ENCODE measurements around the gene ACAP1.

The ACAP1 gene, protein sequence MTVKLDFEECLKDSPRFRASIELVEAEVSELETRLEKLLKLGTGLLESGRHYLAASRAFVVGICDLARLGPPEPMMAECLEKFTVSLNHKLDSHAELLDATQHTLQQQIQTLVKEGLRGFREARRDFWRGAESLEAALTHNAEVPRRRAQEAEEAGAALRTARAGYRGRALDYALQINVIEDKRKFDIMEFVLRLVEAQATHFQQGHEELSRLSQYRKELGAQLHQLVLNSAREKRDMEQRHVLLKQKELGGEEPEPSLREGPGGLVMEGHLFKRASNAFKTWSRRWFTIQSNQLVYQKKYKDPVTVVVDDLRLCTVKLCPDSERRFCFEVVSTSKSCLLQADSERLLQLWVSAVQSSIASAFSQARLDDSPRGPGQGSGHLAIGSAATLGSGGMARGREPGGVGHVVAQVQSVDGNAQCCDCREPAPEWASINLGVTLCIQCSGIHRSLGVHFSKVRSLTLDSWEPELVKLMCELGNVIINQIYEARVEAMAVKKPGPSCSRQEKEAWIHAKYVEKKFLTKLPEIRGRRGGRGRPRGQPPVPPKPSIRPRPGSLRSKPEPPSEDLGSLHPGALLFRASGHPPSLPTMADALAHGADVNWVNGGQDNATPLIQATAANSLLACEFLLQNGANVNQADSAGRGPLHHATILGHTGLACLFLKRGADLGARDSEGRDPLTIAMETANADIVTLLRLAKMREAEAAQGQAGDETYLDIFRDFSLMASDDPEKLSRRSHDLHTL

GRCh38 chr17:7336240-7337175 is at the start of gene ACAP1:
Gene ACAP1 (plus strand): TSS chr17:7336529. CDS start chr17:7336735, 206 bp downstream.
- DNase-seq, result peak; percentile 89

DNA sequence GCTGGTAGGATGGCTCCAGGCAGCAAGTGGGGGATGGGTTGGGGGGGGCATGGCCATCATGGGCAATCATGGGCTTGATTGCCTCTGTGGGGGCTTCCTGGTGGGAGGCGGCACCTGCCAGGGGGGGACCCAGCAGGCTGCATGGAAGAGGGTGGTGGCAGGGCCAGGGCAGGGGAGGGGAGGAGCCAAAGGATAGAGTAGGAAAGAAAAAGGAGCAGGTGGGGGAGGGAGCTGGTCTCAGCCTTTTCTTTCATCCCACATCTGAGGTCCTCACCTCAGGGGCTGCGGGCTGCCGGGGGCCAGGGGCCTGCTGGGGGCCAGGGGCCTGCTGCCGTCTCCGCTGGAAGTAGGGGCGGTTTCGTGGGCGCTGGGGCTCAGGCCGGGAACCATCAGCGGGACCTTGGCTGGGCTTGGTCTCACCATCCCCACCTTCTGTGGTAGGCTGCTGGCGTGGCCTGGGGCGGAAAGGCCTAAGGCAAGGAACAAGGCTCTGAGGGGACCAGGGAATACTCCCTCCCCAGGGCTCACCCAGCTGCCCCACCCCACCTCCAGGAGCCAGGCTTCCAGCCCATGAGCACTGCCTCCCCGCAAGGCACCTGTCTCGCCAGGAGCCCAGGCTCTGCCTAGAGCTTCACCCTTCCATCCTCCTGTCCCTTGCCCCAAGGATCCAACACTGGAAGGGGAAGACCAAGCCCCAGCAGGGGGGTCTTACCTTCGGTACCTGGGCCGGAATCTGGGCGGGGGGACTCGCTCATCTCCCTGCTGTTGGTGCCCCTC is 46.9 kb upstream of the ACAP1 start:
- DNase-seq, result no peak

GRCh38 chr17:7290166-7290565 is 46.2 kb upstream of the ACAP1 start:
- DNase-seq, result no peak

DNA sequence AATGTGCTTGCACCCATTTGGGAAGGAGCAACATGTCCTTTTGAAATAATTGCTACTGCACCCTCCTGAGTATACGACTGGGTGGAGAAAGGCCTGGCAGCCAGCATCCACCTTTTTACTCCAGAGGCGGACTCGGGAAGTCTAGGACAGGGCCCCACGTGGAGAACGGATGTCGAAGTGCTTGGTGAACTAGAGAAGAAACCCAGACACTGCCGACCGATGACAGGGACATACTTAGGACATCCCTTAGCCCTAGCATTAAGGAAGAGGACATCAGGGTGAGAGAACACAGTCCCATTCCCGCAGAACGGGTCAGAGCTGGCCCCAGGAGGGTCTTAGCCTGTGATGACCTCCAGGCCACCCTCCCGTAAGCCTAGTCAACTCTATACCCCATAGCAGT is 45.6 kb upstream of the ACAP1 start:
- DNase-seq, result no peak

DNA sequence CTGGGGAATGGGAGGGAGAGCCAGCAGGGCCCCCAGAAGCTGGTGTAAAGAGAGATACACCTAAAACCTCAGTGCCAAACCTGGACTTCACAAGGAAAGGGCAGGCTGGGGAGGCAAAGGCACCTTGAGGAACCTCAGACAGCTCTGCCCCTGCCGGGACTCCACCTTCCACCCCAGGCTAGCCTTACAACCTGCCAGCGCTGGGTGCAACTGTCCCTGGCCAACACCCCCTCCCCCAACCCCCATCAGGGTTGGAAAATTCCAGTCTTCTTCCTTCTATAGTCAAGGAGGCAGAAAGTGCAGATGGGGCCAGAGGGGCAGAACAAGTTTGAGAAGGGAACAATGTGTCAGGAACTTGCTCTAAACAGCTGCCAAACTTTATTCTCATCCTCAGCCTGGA is 44.1 kb upstream of the ACAP1 start:
- DNase-seq, result no peak

- DNase-seq, result no peak
Observed at GRCh38 chr17:7292729-7293128, 43.6 kb upstream of the ACAP1 start.

DNA sequence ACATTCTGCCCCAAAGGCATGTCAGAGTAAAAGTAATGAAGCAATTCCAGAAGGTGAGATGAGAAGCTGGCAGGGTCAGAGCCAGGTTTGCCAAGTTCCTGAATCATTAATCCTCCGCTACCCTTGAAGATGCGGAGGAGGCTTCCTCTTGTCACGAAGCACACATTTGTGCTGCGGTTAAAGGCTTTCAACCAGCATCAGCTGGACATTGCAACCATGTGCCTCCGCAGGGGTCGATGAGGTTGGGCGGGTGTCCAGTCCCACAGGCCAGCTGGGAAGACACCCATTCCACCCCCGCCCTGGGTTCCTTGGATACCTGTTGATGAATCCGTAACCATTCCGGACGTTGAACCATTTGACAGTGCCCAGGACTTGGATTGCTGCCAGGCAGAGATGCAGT is 43.2 kb upstream of the ACAP1 start:
- no peak for DNase-seq

DNA sequence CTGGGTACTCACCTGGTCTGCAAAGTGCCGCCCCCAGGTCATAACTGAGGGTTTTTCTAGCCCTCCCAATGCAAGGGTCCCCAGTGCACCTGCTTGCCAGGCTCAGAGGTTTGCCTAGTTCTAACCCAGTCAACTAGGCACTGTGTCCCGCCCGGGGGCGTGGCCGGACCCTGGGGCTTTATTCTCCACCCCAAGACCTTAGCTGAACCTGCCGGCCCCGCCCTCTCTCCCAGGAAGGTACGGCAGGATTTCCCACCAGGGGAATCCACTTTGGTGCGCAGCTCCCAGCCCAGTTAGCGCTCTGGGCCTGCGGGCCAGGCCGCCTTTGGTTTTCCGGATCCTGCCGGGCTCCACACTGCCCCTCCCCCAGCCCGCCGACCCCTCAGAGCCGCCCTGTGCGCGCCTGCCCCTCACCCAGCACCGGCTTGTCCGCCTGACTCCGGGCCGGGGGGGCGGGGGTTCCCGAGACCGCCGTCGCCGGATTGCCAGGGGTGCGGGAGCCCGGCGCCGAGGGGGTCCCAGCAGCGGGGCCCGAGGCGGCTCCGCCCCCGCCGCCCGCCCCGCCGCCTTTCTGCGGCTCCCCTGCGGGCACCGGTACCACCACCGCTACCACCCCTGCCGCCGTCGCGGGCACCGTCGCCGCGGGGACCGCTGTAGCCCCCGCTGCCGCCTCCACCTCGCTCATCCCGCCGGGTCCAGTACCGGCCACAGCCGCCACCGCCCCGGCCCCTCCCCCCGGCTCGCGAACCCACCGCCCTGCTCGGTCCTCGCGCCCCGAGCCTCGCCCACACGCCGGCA is 42.3 kb upstream of the ACAP1 start:
- DNase-seq, result no peak

GRCh38 chr17:7294614-7295153 is 41.6 kb upstream of the ACAP1 start, which contains the start of gene YBX2:
Gene YBX2 (minus strand): TSS chr17:7294639. CDS start chr17:7294500, 139 bp downstream.
- DNase-seq, result peak; percentile 55

- no peak for DNase-seq
Observed at GRCh38 chr17:7295230-7296180, 40.8 kb upstream of the ACAP1 start.

- peak; percentile 38 for DNase-seq
Observed at GRCh38 chr17:7296189-7296861, 40.0 kb upstream of the ACAP1 start.

DNA sequence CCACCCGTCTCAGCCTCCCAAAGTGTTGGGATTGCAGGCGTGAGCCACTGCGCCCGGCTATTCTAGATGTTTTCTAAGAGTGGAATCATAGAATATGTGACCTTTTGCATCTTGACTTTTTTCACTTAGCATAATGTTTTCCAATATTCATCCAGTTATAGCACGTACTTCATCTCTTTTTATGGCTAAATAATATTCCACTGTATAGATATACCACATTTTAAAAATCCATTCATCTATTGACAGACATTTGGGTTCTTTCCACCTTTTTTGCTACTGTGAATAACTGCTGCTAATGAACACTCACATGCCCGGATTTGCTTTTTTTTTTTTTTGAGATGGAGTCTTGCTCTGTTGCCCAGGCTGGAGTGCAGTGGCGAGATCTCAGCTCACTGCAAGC is 32.1 kb upstream of the ACAP1 start:
- DNase-seq, result no peak

GRCh38 chr17:7306911-7307685 is 29.2 kb upstream of the ACAP1 start, which contains the start of gene EIF5A:
Gene EIF5A (plus strand): TSS chr17:7307628. CDS start chr17:7309636, 2,008 bp downstream.
- DNase-seq, result peak; percentile 100

DNA sequence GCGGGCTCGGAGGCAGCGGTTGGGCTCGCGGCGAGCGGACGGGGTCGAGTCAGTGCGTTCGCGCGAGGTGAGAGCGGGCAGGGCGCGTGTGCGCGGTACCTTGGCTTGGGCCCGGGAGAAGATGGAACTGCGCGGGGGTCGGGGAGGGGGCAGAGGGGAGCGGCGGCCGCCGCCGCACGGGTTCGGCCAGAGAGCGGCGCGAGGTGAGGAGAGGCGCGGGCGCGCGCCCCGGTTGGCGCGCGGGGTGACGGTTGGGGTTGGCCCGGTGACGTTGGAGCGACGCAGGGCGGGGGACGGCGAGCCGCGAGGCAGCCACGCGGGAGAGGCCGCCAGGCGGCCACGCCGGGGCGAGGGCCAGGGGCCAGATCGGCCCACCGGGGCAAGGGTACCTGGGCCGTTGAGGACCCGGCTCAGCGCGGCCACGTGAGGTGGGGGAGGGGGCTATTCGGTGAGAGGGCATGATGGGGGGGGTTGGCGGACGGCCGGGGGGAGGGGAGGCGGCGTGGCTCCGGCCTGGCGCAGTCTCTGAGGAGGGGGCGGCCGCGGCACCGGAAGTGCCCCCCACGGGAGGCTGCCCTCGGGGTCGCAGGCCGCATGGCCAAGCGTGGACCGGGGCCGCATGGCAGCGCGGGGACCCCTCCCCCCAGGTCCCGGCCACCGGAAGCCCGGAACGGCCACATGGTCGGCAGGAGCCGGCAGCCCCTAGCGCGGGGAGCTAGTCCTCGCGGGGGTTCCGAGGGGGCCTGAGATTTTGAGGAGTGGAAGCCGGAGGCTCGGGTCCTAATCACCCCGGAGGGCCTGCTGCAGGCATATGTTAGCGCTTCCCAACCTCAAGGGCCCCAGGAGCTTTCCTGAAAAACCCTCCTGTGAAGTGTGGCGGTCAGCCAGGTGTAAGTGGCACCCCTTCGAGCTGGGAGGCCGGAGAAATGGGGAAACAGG is 28.4 kb upstream of the ACAP1 start:
- DNase-seq, result peak; percentile 33

DNA sequence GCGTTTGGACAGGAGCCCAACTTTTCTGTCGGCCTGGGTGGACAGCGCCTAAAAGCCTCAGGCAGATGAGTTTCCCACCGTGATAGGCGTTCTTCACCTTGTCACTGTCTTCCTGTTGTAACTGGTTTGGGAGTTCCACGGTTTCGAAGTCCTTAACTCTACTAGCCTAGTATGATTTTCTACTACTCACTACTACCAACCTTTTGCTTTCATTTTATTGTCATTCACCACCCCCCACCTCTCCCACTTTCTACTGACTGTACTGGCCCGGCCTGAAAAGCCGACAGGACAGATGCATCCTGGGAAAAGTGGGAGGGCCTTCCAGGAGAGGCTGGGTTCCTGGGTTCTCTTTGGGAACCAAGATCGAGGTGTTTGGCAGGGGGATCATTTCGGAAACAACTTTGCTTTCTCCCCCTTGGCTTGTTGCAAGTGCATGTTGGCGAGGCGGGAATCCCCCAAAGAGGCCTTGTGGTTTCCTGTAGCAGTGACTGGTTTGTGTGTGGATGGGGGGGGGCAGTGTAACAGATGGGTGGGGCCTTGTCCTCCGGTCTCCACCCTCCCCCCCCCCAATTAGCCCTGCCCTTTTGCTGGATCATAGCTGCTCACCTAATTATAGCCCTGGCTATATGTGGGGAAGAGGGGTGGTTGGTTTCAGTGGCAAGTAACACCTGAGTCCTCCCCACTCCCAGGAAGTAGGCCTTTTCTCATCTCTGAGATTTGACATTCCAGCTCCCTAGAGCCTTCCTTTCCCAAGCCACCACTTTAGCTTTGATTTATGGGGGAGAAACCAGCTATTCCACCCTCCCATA is 27.5 kb upstream of the ACAP1 start:
- peak; percentile 79 for DNase-seq

DNA sequence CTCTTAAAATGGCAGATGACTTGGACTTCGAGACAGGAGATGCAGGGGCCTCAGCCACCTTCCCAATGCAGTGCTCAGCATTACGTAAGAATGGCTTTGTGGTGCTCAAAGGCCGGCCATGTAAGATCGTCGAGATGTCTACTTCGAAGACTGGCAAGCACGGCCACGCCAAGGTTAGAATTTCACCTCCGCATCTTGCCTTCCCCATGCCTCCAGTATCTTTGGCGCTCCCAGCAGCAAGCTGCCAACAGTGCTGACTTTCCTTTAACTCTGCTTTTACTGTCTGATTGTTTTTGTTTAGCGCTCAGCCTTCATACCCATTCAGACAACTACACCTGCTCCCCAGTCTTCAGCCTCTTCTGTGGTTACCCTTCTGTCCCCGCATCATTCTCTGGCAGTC is 26.7 kb upstream of the ACAP1 start:
- no peak for DNase-seq
